Activated T-helper 1 cell treated with anti-CD3 and anti-CD28 coated beads, Interleukin-2, amount 50 U/mL, for 16 hours (primary cell): ENCODE results near the gene IRS1.
A peak's percentile ranks its signal among the peaks of the same experiment; 100 is the strongest.
"Not testable (repeated sequence)": the region's sequence is repeated elsewhere in the genome, so short reads cannot be mapped to it uniquely, and the experiment has no call there.

Experiments used
- DNase-seq, 2 donors: peaks; one replicate each; pipeline ENCODE4 v3.0.0-alpha.2; 2020; ENCODE audit warnings: low read depth in 1 of 2, low spot score in 1 of 2

Gene IRS1, protein sequence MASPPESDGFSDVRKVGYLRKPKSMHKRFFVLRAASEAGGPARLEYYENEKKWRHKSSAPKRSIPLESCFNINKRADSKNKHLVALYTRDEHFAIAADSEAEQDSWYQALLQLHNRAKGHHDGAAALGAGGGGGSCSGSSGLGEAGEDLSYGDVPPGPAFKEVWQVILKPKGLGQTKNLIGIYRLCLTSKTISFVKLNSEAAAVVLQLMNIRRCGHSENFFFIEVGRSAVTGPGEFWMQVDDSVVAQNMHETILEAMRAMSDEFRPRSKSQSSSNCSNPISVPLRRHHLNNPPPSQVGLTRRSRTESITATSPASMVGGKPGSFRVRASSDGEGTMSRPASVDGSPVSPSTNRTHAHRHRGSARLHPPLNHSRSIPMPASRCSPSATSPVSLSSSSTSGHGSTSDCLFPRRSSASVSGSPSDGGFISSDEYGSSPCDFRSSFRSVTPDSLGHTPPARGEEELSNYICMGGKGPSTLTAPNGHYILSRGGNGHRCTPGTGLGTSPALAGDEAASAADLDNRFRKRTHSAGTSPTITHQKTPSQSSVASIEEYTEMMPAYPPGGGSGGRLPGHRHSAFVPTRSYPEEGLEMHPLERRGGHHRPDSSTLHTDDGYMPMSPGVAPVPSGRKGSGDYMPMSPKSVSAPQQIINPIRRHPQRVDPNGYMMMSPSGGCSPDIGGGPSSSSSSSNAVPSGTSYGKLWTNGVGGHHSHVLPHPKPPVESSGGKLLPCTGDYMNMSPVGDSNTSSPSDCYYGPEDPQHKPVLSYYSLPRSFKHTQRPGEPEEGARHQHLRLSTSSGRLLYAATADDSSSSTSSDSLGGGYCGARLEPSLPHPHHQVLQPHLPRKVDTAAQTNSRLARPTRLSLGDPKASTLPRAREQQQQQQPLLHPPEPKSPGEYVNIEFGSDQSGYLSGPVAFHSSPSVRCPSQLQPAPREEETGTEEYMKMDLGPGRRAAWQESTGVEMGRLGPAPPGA (N-terminal part only)

DNA sequence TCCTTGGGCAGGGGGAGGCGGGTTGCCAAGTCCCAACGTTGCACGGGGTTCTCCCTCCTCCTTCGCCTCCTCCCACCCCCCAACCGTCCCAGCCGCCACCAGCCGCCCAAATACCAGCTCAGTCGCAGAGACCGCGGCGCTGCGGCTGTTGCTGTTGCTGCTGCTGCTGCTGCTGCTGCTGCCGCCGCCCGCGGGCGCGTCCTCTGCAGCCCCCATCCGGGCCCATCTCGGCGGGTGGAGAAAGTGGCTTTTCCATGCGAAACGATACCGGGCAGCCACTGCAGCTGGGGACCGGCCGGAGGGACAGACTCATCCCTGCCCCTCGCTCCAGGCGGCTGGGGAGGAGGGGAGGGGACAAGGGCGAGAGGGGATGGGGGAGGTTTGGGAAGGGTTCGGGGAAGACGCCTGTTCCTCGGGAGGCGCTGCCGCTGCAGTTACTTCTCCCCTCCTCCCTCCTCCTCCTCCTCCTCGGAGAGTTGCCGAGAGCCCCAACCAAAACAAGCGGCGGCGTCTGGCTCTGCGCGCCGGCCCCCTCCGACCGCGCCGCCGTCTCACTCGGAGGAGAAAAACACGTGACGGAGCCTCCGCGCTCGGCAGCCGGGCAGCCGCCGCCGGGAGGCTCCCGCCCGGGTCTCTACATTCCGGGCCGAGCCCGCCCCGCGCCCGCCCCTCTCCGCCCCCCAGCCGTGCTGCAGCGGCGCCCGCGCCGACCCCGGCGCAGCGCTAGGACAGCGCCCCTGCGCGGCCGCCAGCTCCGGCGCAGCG, at the start of gene IRS1:
IRS1 (minus strand) TSS at position 610 of the 765 bp plus-strand sequence. CDS start 1,082 bp downstream, outside the sequence.
- DNase-seq: peak; percentile 30 to 38

DNA sequence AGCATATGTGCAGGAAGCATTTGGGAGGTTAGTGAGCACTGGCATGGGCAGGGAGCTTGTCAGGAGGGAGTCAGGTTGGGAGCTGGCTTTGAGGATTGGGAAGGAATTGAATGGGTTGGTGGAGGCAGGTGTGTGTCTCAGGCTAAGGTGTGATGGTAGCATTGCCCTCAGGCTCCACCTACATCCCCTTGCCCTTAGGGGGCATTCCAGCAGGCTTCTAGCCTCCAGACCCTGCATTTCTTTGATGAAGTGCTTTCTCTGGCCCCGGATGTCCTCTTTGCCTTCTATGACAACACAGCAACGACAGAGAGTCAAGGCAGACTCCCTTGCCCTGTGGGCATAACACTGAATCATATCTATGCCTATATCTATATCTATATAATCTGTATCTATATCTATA, 49.7 kb upstream of the IRS1 start:
- no peak for DNase-seq

DNA sequence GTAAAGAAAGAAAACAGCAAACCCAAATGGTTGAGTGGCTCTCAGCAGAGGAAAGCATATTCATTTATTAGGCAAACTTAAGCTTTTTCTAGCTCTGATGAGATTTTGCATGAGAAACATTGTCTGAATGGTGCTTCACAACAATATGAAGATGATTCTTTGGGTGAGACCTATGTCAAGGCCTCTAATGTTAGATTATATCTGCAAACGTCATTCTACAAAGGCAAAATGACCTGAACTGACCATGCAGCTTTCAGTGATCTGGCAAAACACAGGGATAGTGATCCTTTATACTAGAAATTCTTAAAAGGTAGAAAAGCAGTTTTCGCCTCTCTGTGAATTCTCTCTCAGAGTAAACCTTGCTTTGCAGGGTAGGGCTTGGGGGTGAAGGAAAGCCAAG, 47.9 kb upstream of the IRS1 start:
- no peak for DNase-seq

DNA sequence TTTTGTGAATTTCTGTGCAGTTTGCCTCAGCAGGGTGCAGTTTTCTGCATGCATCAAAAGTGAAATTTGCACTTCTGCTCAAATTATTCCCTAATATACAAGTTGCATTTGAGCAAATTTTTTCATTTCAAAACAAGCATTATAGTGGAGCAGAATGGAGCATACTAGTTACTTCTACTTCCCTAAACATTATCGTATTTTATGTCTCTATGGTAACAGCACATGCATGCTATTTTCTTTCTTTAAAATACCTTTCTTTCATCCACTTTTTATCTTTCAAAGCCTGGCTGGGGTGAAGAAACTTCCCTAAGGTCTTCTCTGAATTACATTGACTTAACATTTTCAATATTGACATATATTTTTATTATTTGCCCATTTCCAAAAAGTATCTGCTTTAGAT, 47.5 kb upstream of the IRS1 start:
- DNase-seq: no peak

DNA sequence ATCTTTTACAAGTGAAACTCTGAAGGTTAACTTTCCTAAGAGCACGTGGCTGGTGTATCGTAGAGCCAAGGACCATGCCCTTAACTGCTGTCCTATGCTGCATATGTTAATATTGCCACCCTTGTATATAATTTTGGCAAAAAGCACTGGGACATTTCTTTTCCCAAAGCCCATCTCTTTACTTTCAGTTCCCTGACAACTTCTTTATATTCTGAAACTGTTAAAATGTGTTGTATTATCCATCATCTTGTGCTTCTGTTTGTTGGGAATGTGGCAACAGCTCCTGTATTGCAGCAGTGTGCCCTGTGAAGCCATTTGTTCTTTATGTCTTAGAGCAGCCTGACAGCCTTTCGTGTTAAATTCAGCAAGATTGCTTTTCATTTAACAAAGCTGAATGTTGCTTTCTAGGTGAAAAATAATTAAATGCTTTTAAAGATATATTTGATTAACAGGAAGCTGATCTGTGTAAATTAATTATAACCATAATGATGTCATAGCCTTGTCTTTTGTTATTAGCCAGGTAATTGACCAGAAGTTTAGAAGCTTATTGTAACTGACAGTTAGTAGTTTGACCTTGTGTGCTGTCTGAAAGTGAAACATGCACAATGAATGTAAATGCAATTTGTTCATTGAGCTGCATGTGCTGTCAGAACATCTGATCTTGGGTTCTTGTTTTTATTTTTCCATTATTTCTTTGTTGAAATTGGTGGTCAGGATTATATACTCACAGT, 45.9 kb upstream of the IRS1 start:
- no peak for DNase-seq

DNA sequence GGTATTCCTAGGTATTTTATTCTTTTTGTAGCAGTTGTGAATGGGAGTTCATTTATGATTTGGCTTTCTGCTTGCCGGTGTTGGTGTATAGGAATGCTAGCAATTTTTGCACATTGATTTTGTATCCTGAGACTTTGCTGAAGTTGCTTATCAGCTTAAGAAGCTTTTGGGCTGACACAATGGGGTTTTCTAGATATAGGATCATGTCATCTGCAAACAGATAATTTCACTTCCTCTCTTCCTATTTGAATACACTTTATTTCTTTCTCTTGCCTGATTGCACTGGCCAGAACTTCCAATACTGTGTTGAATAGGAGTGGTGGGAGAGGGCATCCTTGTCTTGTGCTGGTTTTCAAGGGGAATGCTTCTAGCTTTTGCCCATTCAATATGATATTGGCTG, 43.4 kb upstream of the IRS1 start:
- DNase-seq: not testable (repeated sequence)

DNA sequence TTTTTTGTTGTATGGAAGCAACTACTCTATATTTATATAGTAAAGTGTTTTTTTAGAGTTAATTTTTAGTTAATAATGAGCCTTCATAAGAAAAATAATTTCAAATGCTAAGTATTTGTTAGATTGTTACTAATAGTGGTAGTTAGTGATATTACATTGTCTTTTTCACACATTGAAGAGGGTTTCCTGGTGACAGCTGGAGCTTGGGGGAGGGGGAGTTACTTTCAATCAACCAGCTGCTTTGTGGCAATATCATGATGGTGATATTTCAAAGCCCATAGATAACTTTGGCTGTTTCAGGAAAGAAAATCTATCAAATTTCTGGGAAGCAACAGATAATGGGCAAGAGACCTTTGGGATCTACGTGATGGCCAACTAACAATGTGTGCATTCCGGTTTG, 40.3 kb upstream of the IRS1 start:
- no peak for DNase-seq

DNA sequence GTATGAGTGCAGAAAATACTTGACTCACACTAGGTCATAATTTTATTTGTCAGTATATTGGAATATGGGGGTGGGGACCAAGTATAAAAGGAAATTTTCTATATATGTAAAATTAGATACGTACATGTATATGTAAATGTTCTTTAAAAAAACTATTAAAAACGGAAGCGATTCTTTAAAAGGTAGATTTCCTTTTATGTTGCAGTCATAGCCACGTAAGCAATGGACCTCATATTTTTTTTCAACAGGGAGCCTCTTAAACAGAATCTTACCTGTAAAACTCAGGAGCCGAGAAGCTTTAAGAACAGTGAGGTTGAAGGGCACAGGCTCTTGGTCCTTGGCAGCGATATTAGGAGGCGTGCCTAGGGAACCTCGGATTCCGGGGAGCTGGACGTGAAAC, 39.5 kb upstream of the IRS1 start:
- DNase-seq: no peak

DNA sequence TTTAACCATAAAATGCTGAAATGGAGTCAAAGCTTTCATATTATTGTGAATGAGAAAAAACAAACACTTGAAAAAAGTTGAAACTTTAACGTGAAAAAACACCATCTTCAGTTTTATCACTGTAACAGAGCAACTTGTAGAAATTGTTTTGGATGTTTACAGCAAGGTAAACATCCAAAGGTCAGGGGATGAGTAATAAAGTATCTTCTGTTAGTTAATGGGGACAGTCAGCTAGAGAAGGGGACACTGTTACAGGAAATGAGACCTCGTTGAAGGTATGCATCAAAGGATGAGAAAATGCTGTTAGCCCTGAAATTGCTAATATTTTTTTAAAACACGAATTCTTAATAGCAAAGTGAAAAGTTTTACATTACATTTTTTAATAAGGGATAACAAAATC, 39.1 kb upstream of the IRS1 start:
- DNase-seq: no peak

DNA sequence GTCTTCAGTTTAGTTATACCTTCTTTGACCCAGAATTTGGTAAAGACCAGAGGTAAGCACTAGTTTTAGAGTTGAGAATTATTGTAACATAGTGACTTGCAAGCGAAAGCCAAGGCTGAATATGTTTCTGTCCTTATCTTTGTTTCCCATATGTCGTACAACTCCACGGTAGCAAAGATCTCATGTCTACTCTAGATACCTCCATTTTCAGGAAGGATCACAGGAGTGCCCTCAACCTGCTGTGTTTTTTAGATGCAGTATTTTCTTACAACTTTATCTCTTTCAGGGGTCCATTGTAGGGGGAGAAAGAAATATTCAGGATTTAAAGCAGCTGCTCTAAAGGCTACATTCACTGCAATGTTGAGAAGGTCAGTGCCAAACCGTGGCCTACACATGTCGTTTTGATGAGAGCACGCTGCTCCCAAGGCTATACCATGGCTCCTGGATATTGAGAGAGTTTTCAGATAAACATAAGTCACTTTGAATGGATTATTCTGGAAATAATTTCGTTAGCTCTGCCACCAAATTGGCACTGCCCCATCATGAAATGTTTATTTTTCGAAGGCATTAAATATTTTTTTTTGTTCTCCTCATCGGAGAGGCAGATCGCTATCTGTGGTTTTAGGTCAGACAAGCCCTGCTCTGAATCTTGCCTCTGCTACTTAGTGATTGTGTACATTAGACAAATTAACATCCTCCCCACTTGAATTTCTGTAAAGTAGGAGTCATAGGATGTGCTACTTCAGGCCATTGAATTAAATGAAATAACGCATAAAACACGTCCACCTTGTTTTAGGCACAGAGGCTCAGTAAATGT, 38.4 kb upstream of the IRS1 start:
- DNase-seq: no peak

DNA sequence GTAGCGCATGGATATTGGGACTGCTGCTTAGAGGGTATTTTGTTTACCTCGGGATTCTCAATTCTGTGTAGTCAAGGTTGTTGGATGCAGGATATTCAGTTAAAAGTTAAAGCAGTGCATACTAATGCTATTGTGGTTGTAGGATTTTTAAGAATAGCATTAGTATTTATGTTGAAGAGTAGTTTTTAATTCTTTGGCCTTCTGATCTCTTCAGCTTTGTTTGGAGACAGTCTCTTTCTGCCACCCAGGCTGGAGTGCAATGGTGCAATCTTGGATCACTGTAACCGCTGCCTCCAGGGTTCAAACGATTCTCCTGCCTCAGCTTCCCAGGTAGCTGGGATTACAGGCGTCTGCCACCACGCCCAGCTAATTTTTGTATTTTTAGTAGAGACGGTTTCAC, 37.7 kb upstream of the IRS1 start:
- no peak for DNase-seq

DNA sequence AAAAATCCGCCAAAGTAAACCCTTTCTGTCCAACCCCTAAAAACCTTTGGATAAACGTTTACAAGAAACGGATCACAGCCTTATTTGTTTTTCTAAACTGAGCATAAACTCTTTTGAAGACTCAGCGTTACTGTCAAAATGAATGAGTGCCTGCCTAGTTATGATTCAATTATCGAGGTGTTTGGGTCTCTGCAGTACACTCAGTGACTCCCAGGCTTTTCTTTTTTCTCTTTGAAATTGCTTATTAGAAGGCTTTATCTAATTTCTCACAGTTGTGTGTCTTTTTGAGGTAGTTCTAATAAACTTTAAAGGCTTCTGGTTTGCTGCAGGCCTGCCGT, 36.9 kb upstream of the IRS1 start:
- no peak for DNase-seq

DNA sequence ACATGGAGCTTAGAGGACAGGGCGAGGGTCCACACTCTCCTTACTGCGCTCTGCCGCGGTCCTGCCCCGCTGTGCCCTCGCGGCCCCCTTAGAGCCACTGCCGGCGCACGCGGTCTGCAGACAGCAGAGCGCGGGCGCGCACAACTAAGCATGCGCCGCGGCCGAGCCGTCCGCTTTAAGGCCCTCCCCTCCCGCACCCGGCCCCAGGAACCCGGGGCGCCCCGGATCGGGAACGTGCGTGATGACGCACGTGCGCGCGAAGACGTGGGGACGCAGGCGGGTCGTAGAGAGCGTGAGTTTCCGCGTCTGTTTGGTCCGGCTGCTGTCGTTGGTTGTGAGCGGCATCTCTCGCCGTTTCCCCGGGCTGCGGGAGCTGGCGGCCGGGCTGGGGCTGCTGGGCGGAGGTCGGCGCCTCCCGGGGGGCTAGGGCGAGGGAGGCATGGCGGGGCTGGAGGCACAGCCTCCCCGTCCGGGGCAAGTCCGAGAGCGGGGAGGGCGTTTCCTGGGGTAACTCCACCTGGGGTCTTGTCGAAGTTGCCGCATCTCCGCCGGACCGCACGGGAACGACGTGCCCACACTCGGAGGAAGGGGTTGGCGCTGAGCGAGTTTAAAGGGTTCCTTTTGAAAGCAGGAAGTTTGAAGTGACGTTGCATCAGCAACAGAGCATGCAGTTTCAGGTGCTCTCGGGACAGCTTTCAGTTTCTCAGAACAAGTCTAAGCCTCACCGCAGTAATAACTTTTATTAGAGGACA, 36.4 kb upstream of the IRS1 start, which contains the start of gene RHBDD1:
RHBDD1 (plus strand) TSS at position 259 of the 752 bp plus-strand sequence. CDS start 28,640 bp downstream, outside the sequence.
- peak; percentile 87 to 94 for DNase-seq

DNA sequence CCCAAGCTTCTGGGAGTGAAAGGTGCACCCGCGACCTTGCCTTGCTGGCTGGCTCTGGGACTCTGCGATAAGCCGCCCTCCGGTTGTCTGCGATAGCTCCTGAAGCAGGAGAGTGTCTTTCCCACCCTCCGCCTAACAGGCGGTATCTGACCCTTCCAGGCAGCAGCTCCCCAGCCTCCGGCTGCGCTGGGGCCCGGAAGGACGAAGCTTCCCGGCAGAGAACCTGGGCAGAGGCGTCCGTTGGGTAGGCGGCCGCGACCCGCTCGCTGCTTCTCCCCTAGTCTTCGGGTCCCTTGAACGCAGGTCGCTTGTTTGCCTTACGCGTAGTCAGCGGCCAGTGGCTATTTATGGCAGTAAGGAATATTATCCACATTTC, 35.8 kb upstream of the IRS1 start:
- peak in 1 of 2 donors; percentile 10 for DNase-seq

DNA sequence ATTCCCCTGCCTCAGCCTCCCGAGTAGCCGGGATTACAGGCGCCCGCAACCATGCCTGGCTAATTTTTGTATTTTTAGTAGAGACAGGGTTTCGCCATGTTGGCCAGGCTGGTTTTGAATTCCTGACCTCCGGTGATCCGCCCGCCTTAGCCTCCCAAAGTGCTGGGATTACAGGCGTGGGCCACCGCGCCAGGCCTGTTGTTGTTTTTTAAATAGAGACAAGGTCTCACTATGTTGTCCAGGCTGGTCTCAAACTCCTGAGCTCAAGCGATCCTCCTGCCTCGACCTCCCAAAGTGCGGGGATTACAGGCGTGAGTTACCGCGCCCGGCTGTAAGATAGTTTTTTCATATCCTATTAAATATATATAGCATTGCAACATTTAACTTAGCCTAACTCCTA, 35.3 kb upstream of the IRS1 start:
- not testable (repeated sequence) for DNase-seq

DNA sequence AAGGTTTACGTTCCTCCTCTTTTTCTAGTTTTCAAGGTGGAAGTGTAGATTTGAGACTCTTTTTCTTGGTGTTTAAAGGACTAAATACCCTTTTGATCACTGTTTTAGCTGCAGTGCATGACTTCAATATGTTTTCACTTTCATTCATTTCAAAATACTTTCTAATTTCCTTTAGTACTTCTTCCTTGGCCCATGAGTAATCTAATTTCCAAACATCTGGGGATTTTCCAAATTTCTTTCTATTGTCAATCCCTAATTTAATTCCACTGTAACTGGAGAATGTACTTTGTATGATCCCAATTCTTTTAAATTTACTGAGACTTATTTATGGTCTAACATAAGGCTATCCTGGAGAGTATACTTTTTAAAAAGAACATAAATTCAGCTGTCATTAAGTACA, 32.4 kb upstream of the IRS1 start:
- DNase-seq: no peak

DNA sequence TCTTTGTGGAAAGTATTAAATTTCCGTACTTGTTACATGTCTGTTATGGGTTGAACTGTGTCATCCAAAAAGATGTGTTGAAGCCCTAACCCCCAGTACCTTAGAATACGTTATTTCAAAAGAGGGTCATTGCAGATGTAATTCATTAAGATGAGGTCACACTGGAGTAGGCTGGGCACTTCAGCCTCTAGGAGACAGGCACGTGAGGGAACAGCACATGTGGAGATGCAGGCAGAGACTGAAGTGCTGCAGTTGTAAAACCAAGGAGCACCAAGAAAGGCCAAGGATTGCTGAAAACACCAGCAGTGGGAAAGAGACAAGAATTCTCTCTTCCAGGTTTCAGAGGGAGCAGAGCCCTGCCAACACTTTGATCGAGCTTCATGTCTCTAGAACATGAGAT, 31.6 kb upstream of the IRS1 start:
- no peak for DNase-seq

DNA sequence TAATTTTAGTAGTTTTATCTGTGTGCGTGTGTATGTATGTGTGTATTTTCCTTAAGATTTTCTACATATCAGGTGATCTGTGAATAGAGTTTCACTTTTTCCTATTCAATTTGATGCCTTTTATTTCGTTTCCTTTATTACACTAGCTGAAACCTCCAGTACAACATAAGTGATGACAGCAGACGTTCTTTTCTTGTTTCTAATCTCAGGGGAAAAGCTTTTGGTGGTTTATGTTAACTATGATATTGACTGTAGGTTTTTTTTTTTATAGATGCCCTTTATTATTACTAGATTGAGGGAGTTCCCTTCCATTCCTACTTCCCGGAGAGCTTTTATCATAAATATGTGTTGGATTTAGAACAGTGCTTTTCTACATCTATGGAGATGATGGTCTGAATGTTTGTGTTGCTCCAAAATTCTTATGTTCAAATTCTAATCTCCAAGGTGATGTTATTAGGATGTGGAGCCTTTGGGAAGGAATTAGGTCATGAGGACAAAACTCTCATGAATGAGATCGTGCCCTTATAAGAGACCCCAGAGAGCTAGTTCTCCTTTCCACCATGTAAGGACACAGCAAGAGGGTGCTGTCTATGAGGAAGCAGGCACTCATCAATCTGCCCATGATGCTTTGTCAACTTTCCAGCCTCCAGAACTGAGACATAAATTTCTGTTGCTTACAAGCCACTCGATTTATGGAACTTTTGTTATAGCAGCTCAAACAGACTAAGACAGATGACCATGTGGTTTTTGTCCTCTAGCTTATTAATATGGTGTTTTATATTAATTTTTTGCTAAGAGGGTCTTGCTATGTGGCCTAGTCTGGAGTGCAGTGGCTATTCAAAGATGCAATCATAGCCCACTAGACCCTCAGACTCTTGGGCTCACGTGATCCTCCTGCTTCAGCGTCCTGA, 30.4 kb upstream of the IRS1 start:
- DNase-seq: no peak
